GM10266 (cell line): ENCODE data around the gene GCNT1.
A peak's percentile ranks its signal among the peaks of the same experiment; 100 is the strongest.

Experiments used
- DNase-seq: peaks from one replicate; pipeline ENCODE4 v3.0.0; 2012; ENCODE audit errors: extremely low spot score
- CTCF ChIP-seq: IDR thresholded peaks from 2 replicates; pipeline ENCODE4 v1.5.1; 2012; ENCODE audit warnings: mild to moderate bottlenecking, low read depth; ENCODE audit not compliant: control insufficient read depth, insufficient read depth; ENCODE audit errors: missing control alignments

GCNT1 gene

DNA sequence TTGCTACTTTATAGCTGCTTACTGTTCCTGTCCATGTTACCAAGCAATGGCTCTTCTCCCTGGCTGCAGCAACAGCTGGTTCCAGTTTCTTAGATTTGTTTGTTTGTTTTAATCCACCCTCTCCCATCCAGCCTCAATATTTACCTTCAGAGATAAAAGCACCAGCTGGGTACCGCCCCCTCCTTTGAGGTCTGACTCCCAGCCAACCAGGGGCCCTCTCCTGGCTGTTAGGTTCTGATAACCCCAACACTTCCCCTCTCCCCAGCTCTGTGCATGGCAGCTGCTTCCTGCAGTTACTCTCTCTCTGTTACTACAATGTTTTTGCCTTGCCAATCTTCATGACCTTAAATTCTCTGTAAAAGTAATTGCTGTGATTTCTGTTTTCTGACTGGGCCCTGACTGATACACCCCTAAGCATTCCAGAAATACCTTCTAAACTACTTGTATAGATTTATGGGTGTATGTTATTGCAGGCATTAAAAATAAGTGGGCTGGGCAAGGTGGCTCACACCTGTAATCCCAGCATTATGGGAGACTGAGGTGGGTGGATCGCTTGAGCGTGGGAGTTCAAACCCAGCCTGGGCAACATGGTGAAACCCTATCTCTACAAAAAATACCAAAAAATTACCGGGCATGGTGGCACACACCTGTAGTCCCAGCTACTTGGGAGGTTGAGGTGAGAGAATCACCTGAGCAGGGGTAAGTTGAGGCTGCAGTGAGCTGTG, 2.6 kb upstream of the GCNT1 start:
- DNase-seq, result peak; percentile 52
- no peak for TF ChIP-seq CTCF

- TF ChIP-seq CTCF, result peak; percentile 13
- peak; percentile 35 for DNase-seq
Observed at GRCh38 chr9:76459694-76460635, 983 bp downstream of the GCNT1 start.

DNA sequence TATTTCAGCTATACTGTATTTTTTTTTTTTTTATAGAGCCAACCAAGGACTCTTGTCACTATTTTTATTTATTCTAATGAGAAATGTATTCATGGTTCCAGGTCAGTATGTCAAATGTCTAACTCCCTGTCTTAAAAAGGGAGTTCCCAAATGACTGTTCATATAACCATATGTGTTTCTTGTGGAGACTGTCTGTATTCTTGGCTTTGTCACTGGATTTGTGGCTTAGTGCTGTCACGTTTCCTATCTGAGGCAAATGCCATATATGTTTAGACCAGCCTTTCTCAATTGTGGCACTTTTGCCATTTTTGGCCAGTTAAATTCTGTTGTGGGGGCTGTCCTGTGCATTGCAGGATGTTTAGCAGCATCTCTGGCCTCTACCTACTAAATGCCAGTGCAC, 3.1 kb downstream of the GCNT1 start:
- DNase-seq, result no peak
- TF ChIP-seq CTCF, result no peak

DNA sequence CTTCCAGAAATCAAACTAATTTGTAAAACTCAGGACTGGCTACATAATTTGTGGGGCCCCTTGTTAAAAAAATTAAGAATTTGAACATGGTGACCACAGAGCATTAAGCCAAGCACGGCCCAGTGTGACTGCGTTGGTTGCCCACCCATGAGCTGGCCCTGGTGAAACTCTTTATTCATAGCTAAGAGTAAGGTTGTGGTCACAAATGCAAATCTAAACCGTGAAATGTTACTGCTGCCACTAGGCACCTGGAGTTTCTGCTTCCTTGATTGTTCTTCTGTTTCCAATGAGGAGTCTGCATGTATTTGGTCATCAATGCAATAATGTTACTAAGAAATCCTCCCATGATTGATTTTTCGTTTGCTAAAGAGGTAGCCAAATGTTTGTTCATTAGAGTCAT, 4.2 kb downstream of the GCNT1 start:
- TF ChIP-seq CTCF, result no peak
- DNase-seq, result no peak

DNA sequence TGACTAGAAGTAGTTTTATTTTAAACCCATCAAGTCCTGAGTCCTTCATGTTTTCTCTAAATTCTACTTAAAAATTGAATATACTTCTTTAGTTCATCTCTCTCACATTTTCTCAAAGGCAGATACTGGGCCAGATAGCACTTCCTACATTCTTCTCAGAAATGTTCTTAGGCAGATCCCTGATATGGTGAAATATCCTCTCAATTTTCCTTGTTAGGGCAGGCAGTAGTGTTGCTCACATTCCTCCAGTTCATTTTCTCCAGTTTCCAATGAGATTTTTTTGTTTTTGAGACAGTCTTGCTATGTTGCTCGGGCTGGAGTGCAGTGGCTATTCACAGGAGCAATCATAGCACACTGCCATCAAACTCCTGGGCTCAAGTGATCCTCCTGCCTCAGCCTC, 5.7 kb downstream of the GCNT1 start:
- DNase-seq, result no peak
- TF ChIP-seq CTCF, result no peak

GRCh38 chr9:76465442-76466298, 6.7 kb downstream of the GCNT1 start:
- DNase-seq, result no peak
- TF ChIP-seq CTCF, result no peak
